Measurements from ENCODE around the gene TFDP2. TPM values are rescaled to one million over a fixed set of nuclear protein-coding genes. Genes with fewer than 3 reads are reported as not detected.
"Not testable (repeated sequence)": the region's sequence is repeated elsewhere in the genome, so short reads cannot be mapped to it uniquely, and the experiment has no call there.

The TFDP2 gene
- polyA plus RNA-seq (ENCODE audit: insufficient read length in 4 of 4): 10 to 100 TPM; 55.3 to 97.3 (median 87.1) TPM

- DNase-seq (ENCODE audit: low read depth in 4 of 4, low spot score in 3 of 4): peak; percentile 78 to 86 (median 82)
Observed at GRCh38 chr3:142148792-142149672, at the start of gene TFDP2. TFDP2 (minus strand) TSS chr3:142149544; CDS start chr3:142101749, 47,795 bp downstream.

GRCh38 chr3:142188846-142189245, 39.5 kb upstream of the TFDP2 start:
- DNase-seq (ENCODE audit: low read depth in 4 of 4, low spot score in 3 of 4): no peak

GRCh38 chr3:142180761-142181362, 31.5 kb upstream of the TFDP2 start:
- DNase-seq (ENCODE audit: low read depth in 4 of 4, low spot score in 3 of 4): peak in 2 of 4 donors; percentile 3 to 5

GRCh38 chr3:142175478-142175877, 26.1 kb upstream of the TFDP2 start:
- DNase-seq (ENCODE audit: low read depth in 4 of 4, low spot score in 3 of 4): no peak

GRCh38 chr3:142174559-142174958, 25.2 kb upstream of the TFDP2 start:
- no peak for DNase-seq (ENCODE audit: low read depth in 4 of 4, low spot score in 3 of 4)

GRCh38 chr3:142168514-142168913, 19.2 kb upstream of the TFDP2 start:
- DNase-seq (ENCODE audit: low read depth in 4 of 4, low spot score in 3 of 4): no peak

GRCh38 chr3:142165194-142165593, 15.8 kb upstream of the TFDP2 start:
- no peak for DNase-seq (ENCODE audit: low read depth in 4 of 4, low spot score in 3 of 4)

- DNase-seq (ENCODE audit: low read depth in 4 of 4, low spot score in 3 of 4): no peak
Observed at GRCh38 chr3:142159083-142159740, 9.9 kb upstream of the TFDP2 start.

- no peak for DNase-seq (ENCODE audit: low read depth in 4 of 4, low spot score in 3 of 4)
Observed at GRCh38 chr3:142154186-142154585, 4.8 kb upstream of the TFDP2 start.

GRCh38 chr3:142152384-142152783, 3.0 kb upstream of the TFDP2 start:
- DNase-seq (ENCODE audit: low read depth in 4 of 4, low spot score in 3 of 4): no peak

- DNase-seq (ENCODE audit: low read depth in 4 of 4, low spot score in 3 of 4): no peak
Observed at GRCh38 chr3:142151828-142152227, 2.5 kb upstream of the TFDP2 start.

- no peak for DNase-seq (ENCODE audit: low read depth in 4 of 4, low spot score in 3 of 4)
Observed at GRCh38 chr3:142151240-142151639, 1.9 kb upstream of the TFDP2 start.

- no peak for DNase-seq (ENCODE audit: low read depth in 4 of 4, low spot score in 3 of 4)
Observed at GRCh38 chr3:142150271-142150670, 927 bp upstream of the TFDP2 start.

- DNase-seq (ENCODE audit: low read depth in 4 of 4, low spot score in 3 of 4): no peak
Observed at GRCh38 chr3:142149673-142149992, 289 bp upstream of the TFDP2 start.

GRCh38 chr3:142148044-142148791, 1.1 kb downstream of the TFDP2 start:
- no peak for DNase-seq (ENCODE audit: low read depth in 4 of 4, low spot score in 3 of 4)

GRCh38 chr3:142144587-142144986, 4.8 kb downstream of the TFDP2 start:
- not testable (repeated sequence) for DNase-seq (ENCODE audit: low read depth in 4 of 4, low spot score in 3 of 4)

GRCh38 chr3:142140608-142141285, 8.6 kb downstream of the TFDP2 start:
- DNase-seq (ENCODE audit: low read depth in 4 of 4, low spot score in 3 of 4): not testable (repeated sequence)

GRCh38 chr3:142137089-142137488, 12.3 kb downstream of the TFDP2 start:
- not testable (repeated sequence) for DNase-seq (ENCODE audit: low read depth in 4 of 4, low spot score in 3 of 4)

GRCh38 chr3:142134799-142135325, 14.5 kb downstream of the TFDP2 start:
- DNase-seq (ENCODE audit: low read depth in 4 of 4, low spot score in 3 of 4): no peak

Measured in left renal pelvis (tissue), 4 donors.